BJ (cell line): ENCODE measurements around the gene UMAD1. TPM values are rescaled to one million over a fixed set of nuclear protein-coding genes. Genes with fewer than 3 reads are reported as not detected.

Source experiments
- CTCF ChIA-PET: fragments of 350-600 bp; formaldehyde crosslinking; extraction: SDS; loops from one replicate; lab custom pipeline; 2021; ENCODE audit warnings: antibody characterized with exemption, inconsistent platforms; lab: Yijun Ruan, JAX
- POLR2A ChIA-PET: fragments of 300-600 bp; sonication (Branson Sonifier 250); formaldehyde crosslinking; extraction: SDS; loops from one replicate; lab custom pipeline; 2021; ENCODE audit warnings: antibody characterized with exemption; lab: Charles Lee
- DNase-seq: peaks from one replicate; pipeline ENCODE4 v3.0.0-alpha.2; 2011; ENCODE audit warnings: low read depth
- H3K27me3 ChIP-seq: 2 replicates; pipeline ENCODE4 v1.6.0; 2011; ENCODE audit warnings: low read length; ENCODE audit not compliant: control insufficient read depth, insufficient read depth
- H3K36me3 ChIP-seq: 2 replicates; pipeline ENCODE4 v1.5.1; 2011; ENCODE audit warnings: low read length; ENCODE audit not compliant: control insufficient read depth, insufficient read depth
- H3K4me3 ChIP-seq: 2 replicates; pipeline ENCODE4 v1.5.1; 2011; ENCODE audit warnings: low read depth, mild to moderate bottlenecking, control low read depth, low read length
- CTCF ChIP-seq: IDR thresholded peaks from 2 replicates; pipeline ENCODE4 v1.5.1; 2011; ENCODE audit warnings: low read depth, mild to moderate bottlenecking, control low read depth, inconsistent platforms, low read length, moderate library complexity; ENCODE audit not compliant: insufficient read depth
- polyA plus RNA-seq: library from polyadenylated mRNA; depleted of rRNA; stranded (reverse); fragments of >200 nt; gene quantifications from 2 replicates; pipeline ENCODE4 v1.2.3, GENCODE V29; 2011

The UMAD1 gene
- polyA plus RNA-seq, 1 experiment = 10.1 TPM

GRCh38 chr7:7706556-7707172 is 66.1 kb downstream of the UMAD1 start:
- ChIA-PET POLR2A (no interaction called here), CTCF (no interaction called here)
- DNase-seq = no peak
- TF ChIP-seq CTCF = no peak
- H3K27me3 ChIP-seq = no peaks in the 10 kb centered on the region
- H3K4me3 ChIP-seq = no peak overlapping the region
- no peaks in the 10 kb centered on the region for H3K36me3 ChIP-seq

GRCh38 chr7:7707246-7707645 is 66.7 kb downstream of the UMAD1 start:
- ChIA-PET CTCF (no interaction called here), POLR2A (no interaction called here)
- no peak for DNase-seq
- H3K27me3 ChIP-seq = no peaks in the 10 kb centered on the region
- no peak overlapping the region for H3K4me3 ChIP-seq
- no peak for TF ChIP-seq CTCF
- H3K36me3 ChIP-seq = no peaks in the 10 kb centered on the region

- ChIA-PET POLR2A (no interaction called here), CTCF (no interaction called here)
- DNase-seq = no peak
- no peaks in the 10 kb centered on the region for H3K27me3 ChIP-seq
- no peaks in the 10 kb centered on the region for H3K36me3 ChIP-seq
- TF ChIP-seq CTCF = no peak
- H3K4me3 ChIP-seq = no peak overlapping the region
These were observed 67.3 kb downstream of the UMAD1 start for GRCh38 chr7:7707806-7708205.

GRCh38 chr7:7709291-7709690 is 68.7 kb downstream of the UMAD1 start:
- Histone ChIP-seq H3K36me3 (no peaks in the 10 kb centered on the region), H3K4me3 (no peak overlapping the region), H3K27me3 (no peaks in the 10 kb centered on the region)
- ChIA-PET POLR2A (no interaction called here), CTCF (no interaction called here)
- TF ChIP-seq CTCF = no peak
- no peak for DNase-seq

- ChIA-PET POLR2A (no interaction called here), CTCF (no interaction called here)
These were observed 69.9 kb downstream of the UMAD1 start for GRCh38 chr7:7710469-7710868.

More at GRCh38 chr7:7710469-7710868, 69.9 kb downstream of the UMAD1 start:
- Histone ChIP-seq H3K36me3 (no peaks in the 10 kb centered on the region), H3K27me3 (no peaks in the 10 kb centered on the region), H3K4me3 (no peak overlapping the region)
- no peak for TF ChIP-seq CTCF
- DNase-seq = no peak
